Measurements from ENCODE around the gene THAP11.

DNA sequence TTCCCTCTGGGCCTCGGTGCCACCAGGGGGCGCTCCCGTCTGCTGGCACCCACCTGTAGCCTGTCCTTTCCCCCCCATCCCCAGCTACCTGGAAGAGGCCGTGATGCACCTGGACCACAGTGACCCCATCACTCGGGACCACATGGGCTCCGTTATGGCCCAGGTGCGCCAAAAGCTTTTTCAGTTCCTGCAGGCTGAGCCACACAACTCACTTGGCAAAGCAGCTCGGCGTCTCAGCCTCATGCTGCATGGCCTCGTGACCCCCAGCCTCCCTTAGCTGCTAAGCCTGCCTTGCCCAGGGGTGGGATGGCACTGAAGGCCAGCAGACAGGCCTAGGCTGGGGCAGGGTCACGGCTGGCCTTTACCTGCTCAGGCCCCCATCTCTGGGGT lies 41.7 kb downstream of the THAP11 start:
- TF ChIP-seq, protein P1, sequence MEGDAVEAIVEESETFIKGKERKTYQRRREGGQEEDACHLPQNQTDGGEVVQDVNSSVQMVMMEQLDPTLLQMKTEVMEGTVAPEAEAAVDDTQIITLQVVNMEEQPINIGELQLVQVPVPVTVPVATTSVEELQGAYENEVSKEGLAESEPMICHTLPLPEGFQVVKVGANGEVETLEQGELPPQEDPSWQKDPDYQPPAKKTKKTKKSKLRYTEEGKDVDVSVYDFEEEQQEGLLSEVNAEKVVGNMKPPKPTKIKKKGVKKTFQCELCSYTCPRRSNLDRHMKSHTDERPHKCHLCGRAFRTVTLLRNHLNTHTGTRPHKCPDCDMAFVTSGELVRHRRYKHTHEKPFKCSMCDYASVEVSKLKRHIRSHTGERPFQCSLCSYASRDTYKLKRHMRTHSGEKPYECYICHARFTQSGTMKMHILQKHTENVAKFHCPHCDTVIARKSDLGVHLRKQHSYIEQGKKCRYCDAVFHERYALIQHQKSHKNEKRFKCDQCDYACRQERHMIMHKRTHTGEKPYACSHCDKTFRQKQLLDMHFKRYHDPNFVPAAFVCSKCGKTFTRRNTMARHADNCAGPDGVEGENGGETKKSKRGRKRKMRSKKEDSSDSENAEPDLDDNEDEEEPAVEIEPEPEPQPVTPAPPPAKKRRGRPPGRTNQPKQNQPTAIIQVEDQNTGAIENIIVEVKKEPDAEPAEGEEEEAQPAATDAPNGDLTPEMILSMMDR (IDR thresholded peaks at IDR 0.05), result peak; percentile 63 to 76 (median 71)
- TF ChIP-seq POLR2A (IDR thresholded peaks at IDR 0.05), result no peak
